Measurements from ENCODE around the gene AGPS.
"Not testable (repeated sequence)": the region's sequence is repeated elsewhere in the genome, so short reads cannot be mapped to it uniquely, and the experiment has no call there.

AGPS gene

GRCh38 chr2:177424620-177425019 lies 32.0 kb downstream of the AGPS start:
- DNase-seq: not testable (repeated sequence)

- no peak for DNase-seq
These were observed 34.7 kb downstream of the AGPS start for GRCh38 chr2:177427316-177427715.

DNA sequence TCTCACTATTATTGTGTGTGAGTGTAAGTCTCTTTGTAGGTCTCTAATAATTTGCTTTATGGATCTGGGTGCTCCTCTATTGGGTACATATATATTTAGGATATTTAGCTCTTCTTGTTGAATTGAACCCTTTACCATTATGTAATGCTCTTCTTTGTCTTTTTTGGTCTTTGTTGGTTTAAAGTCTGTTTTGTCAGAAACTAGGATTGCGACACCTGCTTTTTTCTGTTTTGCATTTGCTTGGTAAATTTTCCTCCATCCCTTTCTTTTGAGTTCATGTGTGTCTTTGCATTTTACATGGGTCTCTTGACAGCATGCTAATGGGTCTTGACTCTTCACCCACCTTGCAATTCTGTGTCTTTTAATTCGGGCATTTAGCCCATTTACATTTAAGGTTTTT lies 35.4 kb downstream of the AGPS start:
- DNase-seq: not testable (repeated sequence)

- DNase-seq: no peak
These were observed 37.2 kb downstream of the AGPS start for GRCh38 chr2:177429688-177430325.

DNA sequence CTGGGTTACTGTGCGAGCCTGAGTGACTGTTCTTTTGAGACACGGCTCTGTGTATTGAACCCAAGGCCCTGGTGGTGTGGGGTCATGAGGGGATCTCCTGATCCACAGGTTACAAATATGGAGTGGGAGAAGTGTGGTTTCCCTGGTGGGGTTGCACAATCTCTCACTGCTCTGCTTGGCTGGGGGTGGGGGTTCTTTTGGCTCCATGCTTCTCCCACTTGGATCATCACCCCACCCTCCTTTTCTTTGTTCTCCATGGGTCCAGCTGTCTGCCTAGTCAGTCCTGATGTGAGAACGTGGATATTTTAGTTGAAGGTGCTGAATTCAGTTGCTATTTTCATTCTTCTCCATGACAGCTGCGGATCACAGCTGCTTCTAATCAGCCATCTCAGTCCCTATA lies 37.8 kb downstream of the AGPS start:
- no peak for DNase-seq

GRCh38 chr2:177431111-177431725 lies 38.6 kb downstream of the AGPS start:
- DNase-seq: not testable (repeated sequence)

- no peak for DNase-seq
These were observed 40.1 kb downstream of the AGPS start for GRCh38 chr2:177432703-177433102.

GRCh38 chr2:177433402-177433801 lies 40.8 kb downstream of the AGPS start:
- no peak for DNase-seq

GRCh38 chr2:177434475-177434874 lies 41.9 kb downstream of the AGPS start:
- no peak for DNase-seq

- no peak for DNase-seq
These were observed 52.6 kb downstream of the AGPS start for GRCh38 chr2:177445200-177445599.

DNA sequence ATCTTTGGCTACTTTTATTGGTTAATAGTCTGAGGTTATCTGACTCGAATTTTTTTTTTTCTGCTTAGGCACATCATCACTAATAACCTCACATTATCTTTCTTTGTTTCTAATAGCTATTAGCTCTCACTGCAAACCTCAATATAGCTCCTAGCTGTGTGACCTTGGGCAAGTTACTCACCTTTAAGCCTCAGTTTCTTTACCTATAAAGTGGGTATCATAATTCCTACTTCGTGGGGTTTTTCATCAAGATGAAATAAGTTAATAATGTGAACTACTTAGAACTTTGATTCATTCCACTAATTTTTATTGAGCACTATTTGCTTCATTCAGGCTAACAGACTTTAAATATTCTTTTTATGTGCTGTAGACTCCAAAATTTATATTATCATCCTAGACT lies 55.5 kb downstream of the AGPS start:
- DNase-seq: no peak

GRCh38 chr2:177449159-177449558 lies 56.6 kb downstream of the AGPS start:
- no peak for DNase-seq

GRCh38 chr2:177455187-177455586 lies 62.6 kb downstream of the AGPS start:
- DNase-seq: no peak

DNA sequence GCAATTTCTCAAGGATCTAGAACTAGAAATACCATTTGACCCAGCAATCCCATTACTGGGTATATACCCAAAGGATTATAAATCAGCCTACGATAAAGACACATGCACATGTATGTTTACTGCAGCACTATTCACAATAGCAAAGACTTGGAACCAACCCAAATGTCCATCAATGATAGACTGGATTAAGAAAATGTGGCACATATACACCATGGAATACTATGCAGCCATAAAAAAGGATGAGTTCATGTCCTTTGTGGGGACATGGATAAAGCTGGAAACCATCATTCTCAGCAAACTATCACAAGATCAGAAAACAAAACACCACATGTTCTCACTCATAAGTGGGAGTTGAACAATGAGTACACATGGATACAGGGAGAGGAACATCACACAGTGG lies 67.2 kb downstream of the AGPS start:
- DNase-seq: not testable (repeated sequence)

DNA sequence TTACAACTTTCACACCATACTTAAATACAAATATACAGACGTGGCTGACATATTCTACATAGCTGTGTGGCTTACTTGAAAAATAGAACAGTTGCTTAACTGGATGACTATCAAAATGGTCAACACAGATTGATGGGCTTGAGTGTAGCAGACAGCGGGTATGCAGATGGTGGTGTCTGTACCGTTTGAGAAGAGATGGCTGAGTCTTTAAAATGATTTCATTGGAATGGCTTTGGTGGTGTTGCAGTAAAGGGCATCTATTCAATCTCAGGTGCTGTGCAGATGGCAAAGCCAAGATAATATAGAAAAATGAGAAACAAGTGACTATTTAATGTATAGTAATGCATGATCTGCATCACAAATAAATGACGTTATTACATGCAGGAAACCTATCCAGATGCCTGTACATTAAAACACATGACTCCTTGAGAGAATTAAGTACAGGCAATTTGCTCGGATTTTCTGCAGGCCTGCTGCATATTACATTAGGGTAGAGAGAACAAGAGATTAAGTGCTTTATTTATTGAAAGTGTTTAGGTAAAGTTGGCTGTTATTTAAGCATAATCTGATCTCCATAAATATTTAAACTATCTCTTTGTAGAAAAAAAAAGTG lies 68.5 kb downstream of the AGPS start:
- DNase-seq: no peak

- DNase-seq: no peak
These were observed 72.0 kb downstream of the AGPS start for GRCh38 chr2:177464549-177464948.

- no peak for DNase-seq
These were observed 73.0 kb downstream of the AGPS start for GRCh38 chr2:177465400-177466138.

DNA sequence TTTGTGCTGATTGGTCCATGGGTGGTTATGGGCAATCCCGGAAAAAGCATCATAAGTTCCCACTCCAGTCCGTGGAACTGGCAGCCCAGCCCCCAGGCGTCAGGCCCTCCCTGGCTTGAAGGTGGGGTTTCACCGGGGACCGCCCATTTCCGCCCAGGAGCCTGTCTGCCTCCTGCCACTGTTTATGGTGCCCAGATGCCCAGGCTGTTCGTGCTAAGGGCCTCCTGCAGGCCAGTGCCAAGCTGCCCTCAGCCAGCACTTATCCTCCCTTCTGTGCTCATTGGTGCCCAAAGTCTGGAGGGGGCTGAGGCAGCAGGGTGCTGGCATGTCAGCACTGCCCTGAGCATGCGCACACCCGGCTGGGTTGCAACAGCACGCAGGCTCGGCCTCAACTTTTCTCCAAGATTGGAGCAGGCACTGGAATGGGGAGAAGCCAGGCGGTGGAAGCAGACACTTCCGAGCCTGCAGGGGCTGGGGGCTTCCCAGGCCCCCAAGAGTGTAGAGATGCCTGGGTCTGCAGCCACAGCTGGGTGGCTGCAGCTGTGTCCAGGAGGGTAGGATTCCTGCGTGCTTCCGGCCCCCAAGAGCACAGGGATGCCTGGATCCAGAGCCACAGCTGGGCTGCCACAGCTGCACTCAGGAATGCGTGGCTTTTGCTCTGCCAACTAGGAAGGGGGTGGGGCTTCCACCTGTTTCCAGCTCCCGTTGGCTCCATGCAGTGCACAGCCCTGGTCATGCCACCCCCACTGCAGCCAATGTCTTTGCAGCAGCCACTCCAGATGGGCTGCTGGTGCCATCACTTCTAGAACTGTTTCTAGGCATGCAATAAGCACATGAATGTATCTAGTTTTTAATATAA lies 74.0 kb downstream of the AGPS start:
- no peak for DNase-seq

DNA sequence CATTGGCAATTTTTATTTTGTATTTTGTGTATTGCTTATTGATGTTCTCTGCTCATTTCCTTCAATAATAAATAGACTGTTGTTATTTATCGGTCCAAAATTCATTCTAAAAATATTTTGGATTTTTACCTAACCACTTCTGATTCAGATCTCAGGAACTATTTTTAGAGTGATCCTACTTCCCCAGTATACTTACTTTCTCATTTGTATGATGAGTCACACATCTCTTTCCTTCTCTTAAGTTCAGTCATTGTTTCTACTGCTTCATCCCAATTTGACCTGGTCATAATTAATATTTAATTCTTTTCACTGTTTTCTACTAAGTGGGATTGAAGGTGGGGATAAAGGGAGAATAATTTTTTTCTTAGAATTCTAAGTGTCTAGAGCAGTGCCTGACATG lies 75.1 kb downstream of the AGPS start:
- no peak for DNase-seq

- DNase-seq: no peak
These were observed 79.4 kb downstream of the AGPS start for GRCh38 chr2:177471990-177472389.

DNA sequence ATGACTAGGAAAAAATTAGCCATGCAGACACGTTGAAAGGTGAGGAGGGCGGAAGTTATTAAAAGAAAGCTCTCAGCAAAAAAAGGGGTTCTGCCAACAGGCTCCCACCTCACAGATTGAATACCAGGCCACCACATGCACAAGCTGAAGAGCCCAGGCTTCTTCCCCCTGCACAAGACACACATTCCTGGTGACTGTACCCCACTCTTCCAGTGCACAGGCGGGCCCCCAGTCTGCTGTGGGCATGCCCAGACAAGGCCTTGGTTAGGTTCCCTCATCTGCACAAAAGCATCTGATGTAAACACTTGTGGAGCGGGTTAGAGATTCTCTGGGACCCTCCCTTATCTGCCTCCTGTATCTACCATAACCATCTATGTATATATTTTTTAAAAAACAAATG lies 81.7 kb downstream of the AGPS start:
- no peak for DNase-seq

DNA sequence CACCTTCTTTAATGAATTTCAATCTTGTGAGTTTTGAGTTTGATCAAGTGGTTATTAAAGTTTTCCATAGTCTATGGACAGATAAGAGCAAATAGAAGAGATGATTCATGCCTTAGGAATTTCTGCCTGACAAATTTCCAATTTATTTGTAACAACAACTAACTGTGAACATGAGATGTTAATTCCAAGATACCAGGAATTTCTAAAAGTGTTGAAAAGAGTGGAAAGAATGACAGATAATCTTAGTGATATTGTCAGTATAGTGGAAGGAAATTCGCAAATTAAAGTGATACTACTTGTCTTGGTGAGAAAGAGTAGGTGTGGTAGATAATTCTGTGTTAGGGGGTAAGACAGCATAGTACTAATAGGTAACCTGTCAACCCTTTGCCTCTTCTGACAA lies 82.4 kb downstream of the AGPS start:
- DNase-seq: no peak

DNA sequence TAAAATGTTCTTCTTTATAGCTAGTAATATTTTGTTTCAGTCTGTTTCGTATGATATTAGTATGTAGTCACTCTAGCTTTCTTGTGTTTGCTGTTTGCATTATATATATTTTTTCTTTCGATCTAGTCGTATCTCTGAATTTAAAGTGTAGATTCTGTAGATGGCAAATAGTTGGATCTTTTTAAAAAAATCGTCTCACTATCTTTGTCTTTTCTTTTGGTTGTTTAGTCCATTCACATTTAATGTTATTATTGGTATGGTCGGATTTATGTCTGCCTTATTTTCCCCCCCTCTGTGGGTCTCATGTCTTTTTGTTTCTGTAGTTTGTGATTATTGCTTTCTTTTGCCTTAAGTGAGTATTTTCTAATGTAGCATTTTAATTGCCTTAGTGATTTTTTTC lies 84.3 kb downstream of the AGPS start:
- no peak for DNase-seq
